Occipital lobe (tissue), 2 donors: ENCODE data around the gene NFKB2. TPM values are rescaled to one million over a fixed set of nuclear protein-coding genes. Genes with fewer than 3 reads are reported as not detected.

Source experiments
- DNase-seq: peaks from one replicate; lab custom pipeline; 2025; lab: John Stamatoyannopoulos, UW
- total RNA-seq: library from RNA; depleted of rRNA; stranded (reverse); fragments of >200 nt; gene quantifications from one replicate; pipeline ENCODE4 v1.2.3, GENCODE V29; 2014

NFKB2 gene
- 2.2 TPM for total RNA-seq

- peak; percentile 42 for DNase-seq
These were observed at the start of gene NFKB2 for GRCh38 chr10:102395400-102396316. Gene NFKB2 (plus strand): TSS chr10:102395705. CDS start chr10:102395960, 255 bp downstream.

GRCh38 chr10:102347236-102347828, 48.2 kb upstream of the NFKB2 start:
- no peak for DNase-seq

- peak; percentile 24 for DNase-seq
These were observed 43.3 kb upstream of the NFKB2 start for GRCh38 chr10:102352066-102352715.

- DNase-seq = no peak
These were observed 41.1 kb upstream of the NFKB2 start for GRCh38 chr10:102354451-102354850.

- no peak for DNase-seq
These were observed 36.7 kb upstream of the NFKB2 start for GRCh38 chr10:102358712-102359382.

GRCh38 chr10:102367441-102367840, 28.1 kb upstream of the NFKB2 start:
- DNase-seq = no peak

- no peak for DNase-seq
These were observed 27.4 kb upstream of the NFKB2 start for GRCh38 chr10:102368077-102368476.

- no peak for DNase-seq
These were observed 24.2 kb upstream of the NFKB2 start for GRCh38 chr10:102371295-102371694.

- DNase-seq = no peak
These were observed 20.3 kb upstream of the NFKB2 start for GRCh38 chr10:102375250-102375649.

GRCh38 chr10:102375867-102376266, 19.6 kb upstream of the NFKB2 start:
- DNase-seq = no peak

GRCh38 chr10:102376901-102377300, 18.6 kb upstream of the NFKB2 start:
- DNase-seq = no peak

- DNase-seq = no peak
These were observed 16.1 kb upstream of the NFKB2 start for GRCh38 chr10:102379383-102379782.

- no peak for DNase-seq
These were observed 13.5 kb upstream of the NFKB2 start for GRCh38 chr10:102381983-102382382.

- no peak for DNase-seq
These were observed 12.6 kb upstream of the NFKB2 start for GRCh38 chr10:102382871-102383270.

GRCh38 chr10:102384053-102384452, 11.5 kb upstream of the NFKB2 start:
- DNase-seq = no peak

GRCh38 chr10:102384606-102385429, 10.7 kb upstream of the NFKB2 start:
- DNase-seq = no peak

GRCh38 chr10:102389894-102390293, 5.6 kb upstream of the NFKB2 start:
- DNase-seq = no peak

GRCh38 chr10:102392306-102392705, 3.2 kb upstream of the NFKB2 start:
- no peak for DNase-seq

- no peak for DNase-seq
These were observed 2.0 kb upstream of the NFKB2 start for GRCh38 chr10:102393411-102394078.

GRCh38 chr10:102394079-102394800, 1.3 kb upstream of the NFKB2 start:
- peak; percentile 65 for DNase-seq
